Left hindlimb (tissue), 1 donor: ENCODE results near the gene GIMD1.
"Not testable (repeated sequence)": the region's sequence is repeated elsewhere in the genome, so short reads cannot be mapped to it uniquely, and the experiment has no call there.

ENCODE experiments used
- DNase-seq: peaks from one replicate; pipeline ENCODE4 v3.0.0-alpha.2; 2018

The GIMD1 gene

DNA sequence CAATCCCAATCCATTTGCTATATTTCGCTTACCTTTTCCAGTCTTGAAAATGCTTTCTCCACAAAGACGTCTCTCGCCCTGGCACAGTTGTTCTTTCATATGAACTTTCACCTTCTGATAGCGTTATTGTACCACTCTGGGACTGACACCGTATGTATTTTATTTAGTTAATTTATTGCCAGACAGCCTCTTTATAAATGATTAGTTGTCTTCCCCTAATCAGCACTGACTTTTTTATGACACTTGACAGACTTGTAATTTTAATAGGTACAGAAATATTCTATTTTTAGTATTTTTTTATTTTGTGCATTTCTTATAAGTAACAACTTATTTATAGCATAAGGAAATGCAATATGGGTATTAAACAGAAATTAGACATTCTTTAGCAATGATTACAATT lies at the start of gene GIMD1:
Gene GIMD1 (minus strand): TSS at position 101 of the 400 bp plus-strand sequence. CDS start 1,343 bp downstream, outside the sequence.
- no peak for DNase-seq

DNA sequence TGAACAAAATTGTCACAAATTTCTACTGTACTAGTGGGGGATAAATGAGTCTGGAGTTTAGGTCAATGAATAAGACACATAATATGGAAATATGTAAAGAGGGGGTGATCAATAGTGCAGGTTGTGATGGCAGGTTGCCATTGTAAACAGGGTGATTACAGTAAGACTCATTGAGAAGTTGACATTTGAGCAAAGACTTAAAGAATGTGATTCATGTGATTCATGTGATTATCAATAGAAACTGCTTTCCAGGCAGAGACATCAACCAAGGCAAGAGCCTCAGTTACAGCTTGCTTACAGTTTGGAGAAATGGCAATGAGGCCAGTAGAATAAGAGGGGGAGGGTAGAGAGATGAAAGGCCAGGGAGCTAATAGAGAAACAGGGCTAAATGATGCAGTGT lies 45.8 kb upstream of the GIMD1 start:
- no peak for DNase-seq

DNA sequence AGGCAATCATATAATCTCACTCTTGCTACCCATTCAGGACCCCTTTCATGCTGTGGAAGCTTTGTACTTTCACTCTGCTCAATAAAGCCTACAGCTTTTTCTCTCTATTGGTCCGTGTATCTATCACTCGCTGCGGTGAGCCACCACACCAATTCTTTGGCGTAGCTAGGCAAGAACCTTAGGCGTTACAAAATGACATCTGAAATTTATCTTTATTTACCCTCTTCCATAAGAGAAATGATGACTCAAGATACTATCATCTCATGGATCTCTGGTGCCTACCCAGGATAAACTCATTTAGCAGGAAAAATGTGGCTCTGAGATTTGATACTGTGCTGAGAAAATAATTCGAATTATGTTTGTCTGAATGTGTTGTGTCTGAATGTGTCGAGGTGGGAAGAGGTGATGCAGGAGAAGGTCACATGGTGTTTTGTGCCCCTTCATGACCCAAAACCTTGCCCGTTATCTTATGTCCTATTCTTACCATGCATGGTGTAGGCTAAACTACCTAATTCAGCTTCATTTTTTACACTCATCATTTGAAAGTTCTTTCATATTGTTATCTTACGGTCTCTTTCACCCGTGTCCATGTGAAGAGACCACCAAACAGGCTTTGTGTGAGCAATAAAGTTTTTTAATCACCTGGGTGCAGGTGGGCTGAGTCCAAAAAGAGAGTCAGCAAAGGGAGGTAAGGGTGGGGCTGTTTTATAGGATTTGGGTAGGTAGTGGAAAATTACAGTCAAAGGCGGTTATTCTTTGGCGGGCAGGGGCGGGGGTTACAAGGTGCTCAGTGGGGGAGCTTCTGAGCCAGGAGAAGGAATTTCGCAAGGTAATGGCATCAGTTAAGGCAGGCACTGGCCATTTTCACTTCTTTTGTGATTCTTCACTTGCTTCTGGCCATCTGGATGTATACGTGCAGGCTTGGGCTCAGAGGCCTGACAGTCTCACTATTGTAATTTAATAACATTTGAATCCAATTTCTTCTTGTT lies 41.6 kb upstream of the GIMD1 start:
- DNase-seq = no peak

DNA sequence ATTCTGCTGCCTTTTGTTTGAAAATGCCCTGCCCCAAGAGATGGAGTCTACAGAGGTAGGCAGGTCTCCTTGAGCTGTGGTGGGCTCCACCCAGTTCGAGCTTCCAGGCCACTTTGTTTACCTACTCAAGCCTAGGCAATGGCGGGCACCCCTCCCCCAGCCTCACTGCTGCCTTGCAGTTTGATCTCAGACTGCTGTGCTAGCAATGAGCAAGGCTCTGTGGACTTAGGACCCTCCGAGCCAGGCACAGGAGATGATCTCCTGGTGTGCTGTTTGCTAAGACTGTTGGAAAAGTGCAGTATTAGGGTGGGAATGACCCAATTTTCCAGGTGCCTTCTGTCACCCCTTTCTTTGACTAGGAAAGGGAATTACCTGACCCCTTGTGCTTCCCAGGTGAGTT lies 39.4 kb upstream of the GIMD1 start:
- DNase-seq = not testable (repeated sequence)

DNA sequence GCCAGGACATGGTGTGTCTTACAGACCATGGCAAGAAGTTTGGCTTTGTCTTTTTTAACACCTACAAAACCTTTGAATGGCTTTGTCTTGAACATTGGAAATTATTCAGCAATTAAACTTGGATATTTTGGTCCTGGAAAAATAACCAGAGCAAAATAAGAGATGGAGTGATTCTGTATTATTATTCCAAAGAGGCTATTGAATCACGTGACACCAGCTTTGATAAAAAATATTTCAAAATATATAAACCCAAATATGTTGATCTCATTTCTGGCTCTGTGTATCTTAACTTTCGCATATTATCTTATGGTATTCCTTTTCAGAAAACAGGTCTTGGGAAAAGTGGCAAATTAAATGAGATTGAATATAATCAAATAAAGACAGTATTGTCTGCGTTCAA lies 32.6 kb upstream of the GIMD1 start:
- DNase-seq = no peak

DNA sequence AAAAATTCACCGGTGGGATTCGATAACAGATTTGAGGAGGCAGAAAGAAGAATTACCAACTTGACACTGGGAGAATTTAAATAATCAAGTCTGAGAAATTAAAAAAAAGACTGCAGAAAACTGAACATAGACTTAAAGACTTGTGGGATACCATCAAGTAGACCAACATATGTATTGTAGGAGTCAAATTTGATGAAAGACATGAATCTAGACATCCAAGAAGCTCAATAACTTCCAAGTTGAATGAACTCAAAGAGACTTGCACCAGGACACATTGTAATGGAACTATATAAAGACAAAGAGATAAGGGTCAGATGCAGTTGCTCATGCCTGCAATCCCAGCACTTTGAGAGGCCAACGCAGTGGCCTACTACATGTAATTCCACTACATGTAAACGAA lies 30.3 kb upstream of the GIMD1 start:
- not testable (repeated sequence) for DNase-seq

DNA sequence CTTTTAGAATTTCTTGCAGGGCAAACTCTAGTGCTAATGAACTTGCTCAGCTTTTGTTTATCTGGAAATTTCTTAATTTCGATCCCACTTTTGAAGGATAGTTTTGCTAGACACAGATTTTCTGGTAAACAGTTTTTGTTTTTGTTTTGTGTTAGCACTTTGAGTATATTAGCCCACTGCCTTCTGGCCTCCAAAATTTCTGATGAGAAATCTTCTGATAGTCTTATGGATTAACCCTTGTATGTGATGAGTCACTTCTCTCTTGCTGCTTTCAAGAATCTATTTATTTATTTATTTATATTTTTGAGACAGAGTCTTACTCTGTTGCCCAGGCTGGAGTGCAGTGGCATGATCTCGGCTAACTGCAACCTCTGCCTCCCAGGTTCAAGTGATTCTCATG lies 27.0 kb upstream of the GIMD1 start:
- no peak for DNase-seq

DNA sequence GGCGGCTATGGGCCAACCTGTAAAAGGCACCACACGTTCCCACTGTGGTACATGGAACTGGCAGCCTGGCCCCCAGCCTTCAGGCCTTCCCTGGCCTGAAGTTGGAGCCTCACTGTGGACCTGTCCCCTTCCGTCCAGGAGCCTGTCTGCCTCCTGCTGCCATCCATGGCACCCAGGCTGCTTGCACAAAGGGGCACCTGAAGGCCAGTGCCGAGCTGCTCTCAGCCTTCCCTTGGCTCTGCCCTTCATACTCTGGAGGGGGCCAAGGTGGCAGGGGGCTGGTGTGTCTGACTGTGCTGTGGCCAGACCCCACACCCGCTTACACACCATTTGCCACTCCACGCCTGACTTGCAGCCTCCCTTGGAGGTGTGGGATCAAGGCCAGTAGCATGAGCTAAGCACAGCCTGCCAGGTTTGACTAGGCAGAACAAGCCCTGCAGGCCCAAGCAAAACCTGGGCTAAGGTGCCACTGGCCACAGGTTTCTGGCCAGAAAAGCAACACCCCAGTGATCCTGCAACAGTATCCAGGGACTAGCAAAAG lies 17.3 kb upstream of the GIMD1 start:
- no peak for DNase-seq

DNA sequence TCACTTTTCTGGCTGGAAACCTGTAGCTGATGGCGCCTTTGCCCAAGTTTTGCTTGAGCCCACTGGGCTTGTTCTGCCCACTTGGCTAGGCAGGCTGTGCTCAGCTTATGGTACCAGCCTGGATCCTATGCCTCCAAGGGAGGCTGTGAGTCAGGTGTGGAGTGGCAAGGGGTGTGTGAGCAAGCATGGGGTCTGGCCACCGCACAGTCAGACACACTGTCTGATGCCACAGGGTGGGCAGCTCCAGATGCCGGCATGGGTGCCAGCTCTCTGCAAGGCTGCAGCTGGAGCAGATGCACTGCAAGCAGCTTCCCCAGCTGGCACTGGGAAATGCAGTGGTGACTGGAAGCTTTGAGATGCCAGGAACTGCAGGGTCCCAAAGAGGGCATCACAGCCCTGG lies 16.3 kb upstream of the GIMD1 start:
- no peak for DNase-seq

DNA sequence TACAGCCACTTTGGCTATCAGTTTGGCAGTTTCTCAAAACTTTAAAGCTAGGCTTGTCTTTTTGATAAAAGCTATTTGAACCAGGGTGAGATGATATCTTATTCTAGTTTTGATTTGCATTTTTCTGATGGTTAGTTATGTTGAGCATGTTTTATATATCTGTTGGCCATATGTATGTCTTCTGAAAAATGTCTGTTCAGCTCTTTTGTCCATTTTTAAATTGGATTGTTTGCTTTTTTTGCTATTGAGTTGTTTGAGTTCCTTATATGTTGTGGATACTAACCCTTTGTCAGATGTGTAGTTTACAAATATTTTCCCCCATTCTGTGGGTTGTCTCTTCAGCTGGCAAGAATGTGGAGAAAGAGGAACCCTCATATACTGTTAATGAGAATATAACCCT lies 11.6 kb upstream of the GIMD1 start:
- DNase-seq = no peak

DNA sequence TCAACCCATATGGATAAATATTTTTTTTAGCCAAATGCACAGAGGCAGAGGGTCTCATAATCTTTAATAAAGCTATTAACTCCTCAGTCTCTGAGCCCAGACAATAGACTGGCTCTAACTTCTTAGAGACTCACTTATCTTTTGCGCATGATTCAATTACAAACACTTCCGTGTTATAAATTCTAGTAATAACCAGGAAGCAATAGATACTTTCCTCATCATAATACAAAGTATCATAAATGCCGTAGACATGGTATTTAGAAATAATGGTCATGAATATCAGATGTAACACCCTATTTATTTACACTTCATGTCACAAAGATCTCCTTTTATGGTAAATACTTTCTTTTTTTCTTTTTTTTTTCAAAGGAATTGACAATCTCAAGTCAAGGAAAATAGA lies 4.4 kb upstream of the GIMD1 start:
- DNase-seq = no peak

DNA sequence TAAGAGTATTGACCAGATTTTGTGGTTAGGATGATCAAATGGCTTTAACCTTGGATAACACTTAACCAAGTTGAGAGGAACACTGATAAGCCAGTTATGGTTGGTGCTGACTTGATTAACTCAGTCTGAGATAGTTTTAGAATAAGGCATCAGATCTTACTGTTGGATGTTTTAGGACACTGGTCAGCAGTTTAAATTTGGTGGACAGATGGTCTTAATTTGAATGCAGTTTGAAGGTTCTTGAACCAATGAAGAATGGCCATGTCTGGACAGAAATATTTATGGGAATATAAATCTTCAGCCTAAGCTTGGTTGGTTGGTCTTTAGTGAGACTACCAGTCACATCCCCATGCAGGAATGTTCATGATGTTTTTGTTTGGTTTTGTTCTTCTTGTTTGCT lies 2.6 kb upstream of the GIMD1 start:
- no peak for DNase-seq

DNA sequence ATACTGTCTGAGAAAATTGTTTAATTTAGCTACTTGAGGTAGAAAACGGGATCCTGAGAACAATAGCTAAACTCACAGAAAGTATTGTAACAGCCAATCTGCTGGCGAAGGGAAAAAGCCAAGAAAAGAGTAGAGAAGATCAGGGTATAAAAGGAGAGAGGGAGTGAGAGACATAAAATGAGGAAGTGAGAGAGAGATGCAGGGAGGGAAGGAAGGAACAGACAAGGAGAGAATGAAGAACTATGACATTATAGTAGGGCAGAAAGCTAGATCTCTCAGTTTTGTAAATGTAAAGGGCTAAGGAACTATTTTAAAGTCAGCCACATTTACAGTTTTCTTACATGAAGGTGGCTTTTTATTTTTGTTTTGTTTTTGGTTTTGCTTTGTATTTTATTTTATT lies 1.6 kb upstream of the GIMD1 start:
- no peak for DNase-seq

DNA sequence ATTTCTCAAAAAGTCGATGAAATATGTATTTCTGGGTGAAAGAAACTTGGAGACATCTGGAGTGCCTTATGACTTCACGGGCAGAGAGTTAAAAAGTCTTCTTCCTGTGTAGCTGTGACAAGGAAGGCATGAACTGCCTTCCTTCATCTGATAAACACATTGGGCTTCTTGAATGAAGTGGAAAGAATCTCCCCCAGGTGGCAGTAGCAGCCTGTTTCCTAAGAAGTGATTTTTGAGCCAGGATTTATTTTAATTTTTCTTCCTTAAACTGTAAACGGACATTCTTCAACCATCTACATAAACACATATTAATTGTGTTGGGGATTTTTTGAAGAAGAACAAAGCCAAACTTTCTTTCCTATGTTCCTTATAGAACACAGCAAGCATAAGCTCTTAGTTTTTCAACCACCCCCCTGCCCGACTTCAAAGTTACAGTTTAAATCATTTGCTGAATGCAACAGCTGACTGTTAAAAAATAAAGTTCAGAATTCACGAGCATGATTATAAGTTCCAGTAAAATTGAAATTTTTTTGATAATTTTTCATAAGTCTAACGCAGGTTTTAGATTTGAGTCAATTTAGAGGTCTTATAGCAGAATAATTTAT lies 980 bp upstream of the GIMD1 start:
- DNase-seq = peak; percentile 55

DNA sequence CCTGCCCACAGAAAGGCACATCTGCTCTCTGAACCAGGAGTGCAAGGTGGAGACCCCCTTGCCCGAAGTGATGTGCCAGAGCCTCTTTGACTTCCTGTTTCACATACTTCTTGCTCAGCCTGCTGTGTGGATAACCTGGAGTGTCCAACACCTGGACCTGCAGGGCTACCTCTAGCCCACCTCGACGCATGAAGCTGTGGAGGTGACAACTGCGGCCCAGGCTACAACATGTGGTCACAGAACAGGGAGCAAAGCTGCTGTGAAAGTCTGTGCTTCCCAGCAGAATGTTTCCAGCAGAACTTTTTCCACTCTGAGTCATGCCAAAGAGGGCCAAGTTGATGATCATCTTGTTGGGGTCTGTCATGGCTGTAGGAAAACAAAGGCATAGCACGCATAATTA lies 1.5 kb downstream of the GIMD1 start:
- DNase-seq = no peak

DNA sequence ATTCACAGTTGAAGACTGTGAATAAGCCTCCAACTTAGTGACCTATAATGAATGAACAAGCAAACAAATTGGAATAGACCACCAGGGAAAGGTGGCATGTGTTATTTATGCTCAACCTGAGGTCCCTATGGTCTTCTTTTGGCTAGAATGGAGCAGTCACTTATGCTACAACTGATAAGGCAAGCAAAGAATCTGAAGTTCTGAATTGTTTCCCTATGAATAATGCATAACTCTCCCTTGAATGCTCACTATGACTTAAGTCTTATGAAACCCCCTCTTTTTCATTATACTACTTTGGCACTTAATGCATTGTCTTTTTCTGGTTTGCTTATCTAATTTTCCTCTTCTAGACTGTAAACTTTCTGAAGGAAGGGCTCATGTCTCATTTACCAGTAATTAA lies 2.6 kb downstream of the GIMD1 start:
- DNase-seq = no peak

DNA sequence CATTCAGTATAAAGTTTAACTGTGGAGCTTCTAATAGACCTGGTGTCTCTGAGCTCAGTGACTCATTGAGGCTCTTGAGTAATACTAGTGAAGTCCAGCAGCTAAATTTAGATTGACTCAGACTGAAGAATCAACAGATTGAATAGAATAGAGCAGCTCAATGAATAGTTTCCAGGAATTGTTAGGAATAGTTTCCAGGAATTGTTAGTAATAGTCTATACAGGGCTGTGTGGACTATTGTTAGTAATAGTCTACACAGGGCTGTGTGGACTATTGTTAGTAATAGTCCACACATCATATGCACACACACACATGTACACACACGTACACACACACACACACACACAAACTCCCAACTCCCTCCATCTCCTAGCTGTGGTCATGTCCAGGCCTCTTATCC lies 3.0 kb downstream of the GIMD1 start:
- no peak for DNase-seq

DNA sequence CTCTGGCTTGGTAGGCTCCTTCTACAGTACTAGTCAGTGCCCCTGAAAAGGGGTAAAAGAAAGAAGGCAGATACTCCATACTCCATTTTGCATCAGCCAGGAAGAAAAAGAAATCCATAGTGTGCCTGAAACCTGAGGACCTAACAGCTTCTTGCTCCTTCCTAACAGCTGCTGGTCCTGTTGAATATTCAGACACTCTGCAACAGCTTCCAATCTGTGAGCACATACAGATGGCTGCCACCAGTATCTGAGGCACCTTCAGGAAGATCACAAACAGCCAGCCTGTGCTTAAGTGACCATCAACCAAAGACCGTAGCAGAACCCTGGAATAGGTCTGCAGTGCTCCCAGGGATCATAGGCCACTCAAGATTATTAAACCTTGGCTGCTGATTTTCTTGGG lies 4.3 kb downstream of the GIMD1 start:
- DNase-seq = no peak

DNA sequence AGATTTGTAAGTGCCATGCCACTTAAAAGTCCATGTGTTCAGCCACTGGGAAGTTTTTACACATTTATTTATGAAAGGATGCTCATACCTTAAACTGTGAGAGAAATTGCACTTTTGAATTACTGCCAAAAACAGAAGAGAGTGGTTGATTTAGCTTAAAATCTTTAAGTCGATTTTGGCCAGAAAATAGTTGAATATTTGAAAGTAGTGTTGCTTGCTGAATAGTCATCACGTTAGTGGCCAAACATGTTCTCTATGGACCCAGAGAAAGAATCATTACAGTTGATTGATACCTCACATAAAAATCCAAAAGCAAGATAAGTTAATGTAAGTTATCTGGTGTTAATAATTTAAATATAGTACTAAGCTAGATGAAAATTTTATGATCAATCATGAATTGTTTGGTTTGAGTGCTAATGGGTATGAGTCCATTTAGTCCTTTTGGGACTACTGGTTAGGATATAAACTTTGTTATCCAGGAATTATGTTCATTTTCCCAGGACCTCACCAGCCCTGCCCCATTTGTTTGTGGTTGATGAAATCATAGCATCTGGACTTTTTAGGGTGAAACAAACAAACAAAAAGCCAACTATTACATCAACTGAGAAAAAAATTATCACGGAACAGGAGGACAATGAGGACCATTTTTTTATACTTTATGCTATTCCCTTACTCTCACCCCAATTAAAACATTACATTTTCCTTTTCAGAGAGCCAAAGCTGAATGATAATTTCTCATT lies 6.3 kb downstream of the GIMD1 start:
- no peak for DNase-seq

DNA sequence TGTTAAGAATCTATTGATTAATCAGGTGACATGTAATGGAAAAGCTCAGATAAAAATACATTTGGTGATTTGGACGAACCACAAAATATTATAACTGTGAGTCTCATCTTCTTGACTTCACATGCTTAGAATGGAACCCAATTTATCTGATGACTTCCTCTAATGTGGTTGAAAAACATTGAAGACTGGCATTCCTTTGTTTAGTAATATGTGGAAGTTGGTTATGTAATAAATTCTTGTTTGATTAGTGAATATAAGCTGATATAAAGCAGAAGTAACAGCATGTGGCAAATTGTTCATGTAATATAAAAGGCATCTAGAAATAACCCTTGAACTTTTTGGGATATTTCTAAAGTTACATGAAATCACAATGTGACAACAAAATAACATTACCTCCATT lies 9.7 kb downstream of the GIMD1 start:
- no peak for DNase-seq

DNA sequence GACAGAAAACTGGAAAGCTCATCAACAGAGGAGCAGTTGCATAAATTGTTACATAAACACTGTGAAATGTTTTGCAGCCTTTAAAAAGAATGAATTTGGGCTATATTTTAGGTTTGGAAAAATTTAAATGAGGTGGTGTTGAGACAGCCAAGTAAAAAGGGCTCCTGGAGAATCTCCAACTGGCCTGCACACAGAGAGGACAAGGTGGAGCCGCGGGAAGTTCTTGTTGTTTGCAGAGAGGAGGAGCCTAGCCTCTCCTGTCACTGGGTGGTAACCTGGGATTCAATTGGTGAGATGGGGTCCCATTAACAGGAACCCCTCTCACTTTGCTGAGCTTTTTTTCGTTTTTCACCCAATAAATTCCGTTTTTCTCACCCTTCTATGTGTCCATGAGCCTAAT lies 13.4 kb downstream of the GIMD1 start:
- peak; percentile 57 for DNase-seq

DNA sequence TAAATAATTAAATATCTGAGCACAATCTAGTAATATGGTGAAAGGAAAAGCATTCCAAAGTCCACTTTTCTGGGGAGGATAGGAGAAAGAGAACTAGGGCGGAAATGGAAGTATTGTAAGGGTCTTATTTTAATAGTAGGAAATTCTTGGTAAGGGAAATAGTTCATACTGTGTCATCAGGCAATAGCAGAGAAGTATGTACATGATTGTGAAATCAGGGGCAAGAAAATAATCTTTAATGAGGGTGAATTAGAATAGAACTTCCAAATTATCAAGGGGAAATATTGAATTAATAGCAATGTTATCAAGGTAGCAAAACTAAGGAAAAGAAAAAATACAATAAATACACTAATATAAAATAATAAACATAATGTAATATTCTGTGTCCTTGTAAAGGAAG lies 14.8 kb downstream of the GIMD1 start:
- DNase-seq = no peak

DNA sequence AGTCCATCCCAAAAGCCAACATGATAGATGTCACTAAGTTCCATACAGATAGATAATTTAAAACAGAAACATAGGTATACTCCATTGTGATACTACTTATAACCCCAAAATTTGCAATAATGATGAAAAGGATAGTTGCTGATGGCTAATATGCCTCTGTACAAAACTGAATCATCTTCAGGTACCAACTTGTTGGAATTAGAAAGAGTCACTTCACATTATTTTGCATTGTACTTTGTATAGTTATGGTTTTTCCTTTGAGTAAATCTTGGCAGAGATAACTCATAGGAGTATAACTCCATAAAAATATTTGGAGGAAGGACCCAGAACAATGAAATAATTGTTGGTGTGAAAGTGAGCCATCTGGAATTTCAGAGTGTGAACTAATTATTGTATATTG lies 17.6 kb downstream of the GIMD1 start:
- DNase-seq = no peak
